SW 1271 (cell line): ENCODE data around the gene ANKH.
A peak's percentile ranks its signal among the peaks of the same experiment; 100 is the strongest.
"Not testable (repeated sequence)": the region's sequence is repeated elsewhere in the genome, so short reads cannot be mapped to it uniquely, and the experiment has no call there.

Source experiments
- DNase-seq, 2 experiments: peaks; one replicate each; lab custom pipeline; 2025; lab: John Stamatoyannopoulos, UW

The ANKH gene

GRCh38 chr5:14826714-14827113 lies 44.9 kb downstream of the ANKH start:
- no peak for DNase-seq

- no peak for DNase-seq
Observed at GRCh38 chr5:14825977-14826376, 45.6 kb downstream of the ANKH start.

- DNase-seq: no peak
Observed at GRCh38 chr5:14824499-14824898, 47.1 kb downstream of the ANKH start.

- DNase-seq: no peak
Observed at GRCh38 chr5:14821100-14821845, 50.3 kb downstream of the ANKH start.

- DNase-seq: no peak
Observed at GRCh38 chr5:14818931-14819790, 52.4 kb downstream of the ANKH start.

- not testable (repeated sequence) for DNase-seq
Observed at GRCh38 chr5:14817762-14818136, 53.8 kb downstream of the ANKH start.

- peak in 1 of 2 experiments; percentile 17 for DNase-seq
Observed at GRCh38 chr5:14816999-14817761, 54.4 kb downstream of the ANKH start.

- DNase-seq: no peak
Observed at GRCh38 chr5:14816374-14816998, 55.1 kb downstream of the ANKH start.

GRCh38 chr5:14813747-14814146 lies 57.8 kb downstream of the ANKH start:
- no peak for DNase-seq

- DNase-seq: no peak
Observed at GRCh38 chr5:14812166-14812565, 59.4 kb downstream of the ANKH start.

- DNase-seq: no peak
Observed at GRCh38 chr5:14810928-14811572, 60.5 kb downstream of the ANKH start.

GRCh38 chr5:14810282-14810681 lies 61.3 kb downstream of the ANKH start:
- DNase-seq: no peak

- DNase-seq: peak; percentile 95 to 98
Observed at GRCh38 chr5:14809369-14810155, 62.0 kb downstream of the ANKH start.

- no peak for DNase-seq
Observed at GRCh38 chr5:14807471-14807870, 64.1 kb downstream of the ANKH start.

GRCh38 chr5:14806456-14806855 lies 65.1 kb downstream of the ANKH start:
- DNase-seq: no peak

GRCh38 chr5:14802541-14802940 lies 69.0 kb downstream of the ANKH start:
- no peak for DNase-seq

GRCh38 chr5:14801792-14802191 lies 69.8 kb downstream of the ANKH start:
- DNase-seq: no peak

GRCh38 chr5:14797385-14797784 lies 74.2 kb downstream of the ANKH start:
- not testable (repeated sequence) for DNase-seq

- no peak for DNase-seq
Observed at GRCh38 chr5:14794583-14795230, 76.9 kb downstream of the ANKH start.

GRCh38 chr5:14793851-14794250 lies 77.7 kb downstream of the ANKH start:
- DNase-seq: no peak
